GM12874 (cell line): ENCODE data around the gene PHB1.

Experiments
- CTCF ChIP-seq: IDR thresholded peaks from 2 replicates; pipeline ENCODE4 v1.5.1; 2011; ENCODE audit warnings: low read depth, mild to moderate bottlenecking, control low read depth, low read length, moderate library complexity; ENCODE audit not compliant: insufficient read depth

PHB1 gene

GRCh38 chr17:49455272-49455861 is 40.7 kb upstream of the PHB1 start:
- no peak for TF ChIP-seq CTCF

- no peak for TF ChIP-seq CTCF
Measured at GRCh38 chr17:49454050-49454449, 39.4 kb upstream of the PHB1 start.

- no peak for TF ChIP-seq CTCF
Measured at GRCh38 chr17:49452661-49453060, 38.0 kb upstream of the PHB1 start.

- no peak for TF ChIP-seq CTCF
Measured at GRCh38 chr17:49452201-49452600, 37.5 kb upstream of the PHB1 start.

GRCh38 chr17:49450735-49451134 is 36.1 kb upstream of the PHB1 start:
- no peak for TF ChIP-seq CTCF

GRCh38 chr17:49450181-49450580 is 35.5 kb upstream of the PHB1 start:
- no peak for TF ChIP-seq CTCF

- TF ChIP-seq CTCF, result no peak
Measured at GRCh38 chr17:49447628-49448302, 33.1 kb upstream of the PHB1 start.
